ENCODE measurements around the gene CHD9NB.

Gene CHD9NB

GRCh38 chr16:53052519-53053501 is at the start of gene CHD9NB:
TSS of gene CHD9NB (minus strand) at chr16:53052897. CDS start at chr16:53044158, 8,739 bp downstream.
- DNase-seq (ENCODE audit: low spot score) = peak; percentile 32

- no peak for DNase-seq (ENCODE audit: low spot score)
These were observed 48.2 kb upstream of the CHD9NB start for GRCh38 chr16:53100889-53101288.

- DNase-seq (ENCODE audit: low spot score) = no peak
These were observed 47.5 kb upstream of the CHD9NB start for GRCh38 chr16:53100131-53100748.

GRCh38 chr16:53099318-53100130 is 46.8 kb upstream of the CHD9NB start:
- DNase-seq (ENCODE audit: low spot score) = peak; percentile 73

- DNase-seq (ENCODE audit: low spot score) = peak; percentile 38
These were observed 46.0 kb upstream of the CHD9NB start for GRCh38 chr16:53098526-53099317.

- no peak for DNase-seq (ENCODE audit: low spot score)
These were observed 44.5 kb upstream of the CHD9NB start for GRCh38 chr16:53097190-53097589.

- DNase-seq (ENCODE audit: low spot score) = no peak
These were observed 41.4 kb upstream of the CHD9NB start for GRCh38 chr16:53094013-53094630.

- no peak for DNase-seq (ENCODE audit: low spot score)
These were observed 40.6 kb upstream of the CHD9NB start for GRCh38 chr16:53093162-53093744.

- no peak for DNase-seq (ENCODE audit: low spot score)
These were observed 39.6 kb upstream of the CHD9NB start for GRCh38 chr16:53092284-53092683.

- DNase-seq (ENCODE audit: low spot score) = peak; percentile 58
These were observed 38.9 kb upstream of the CHD9NB start for GRCh38 chr16:53091466-53092211.

- DNase-seq (ENCODE audit: low spot score) = peak; percentile 13
These were observed 38.1 kb upstream of the CHD9NB start for GRCh38 chr16:53090591-53091411.

GRCh38 chr16:53090286-53090590 is 37.5 kb upstream of the CHD9NB start:
- no peak for DNase-seq (ENCODE audit: low spot score)

- no peak for DNase-seq (ENCODE audit: low spot score)
These were observed 37.0 kb upstream of the CHD9NB start for GRCh38 chr16:53089434-53090285.

- no peak for DNase-seq (ENCODE audit: low spot score)
These were observed 34.4 kb upstream of the CHD9NB start for GRCh38 chr16:53087101-53087500.

- no peak for DNase-seq (ENCODE audit: low spot score)
These were observed 33.3 kb upstream of the CHD9NB start for GRCh38 chr16:53085931-53086421.

- DNase-seq (ENCODE audit: low spot score) = no peak
These were observed 32.7 kb upstream of the CHD9NB start for GRCh38 chr16:53085369-53085843.

GRCh38 chr16:53084746-53085334 is 32.1 kb upstream of the CHD9NB start:
- DNase-seq (ENCODE audit: low spot score) = no peak

GRCh38 chr16:53084141-53084541 is 31.4 kb upstream of the CHD9NB start:
- no peak for DNase-seq (ENCODE audit: low spot score)

Data from activated CD4-positive, alpha-beta T cell treated with anti-CD3 and anti-CD28 coated beads, Interleukin-2, Interleukin-4, amounts not matched to agents 100 ng/mL and 50 ng/mL, durations not matched to agents 16 hours and 8 hours (primary cell).